GM12878 (cell line): Measurements from ENCODE around the gene SPCS1. TPM values are rescaled to one million over a fixed set of nuclear protein-coding genes. Genes with fewer than 3 reads are reported as not detected.

Source experiments
- ATAC-seq: fragments of 200-7000 bp; cut with Tn5 transposase; 3 replicates; pipeline ENCODE4 v1.9.1; 2020; ENCODE audit warnings: mild to moderate bottlenecking, moderate library complexity
- BruUV-seq: library from RNA; stranded (reverse); fragments of 400-500 nt; replicated peaks from 2 replicates; lab custom pipeline; 2021; lab: Mats Ljungman, UMichigan
- CTCF ChIA-PET: fragments of 300-600 bp; sonication (Branson Sonifier 250); formaldehyde crosslinking; extraction: SDS; loops from one replicate; lab custom pipeline; 2021; ENCODE audit warnings: inconsistent platforms; lab: Yijun Ruan, JAX
- POLR2A ChIA-PET: fragments of 350-600 bp; formaldehyde crosslinking; extraction: SDS; loops from one replicate; lab custom pipeline; 2021; ENCODE audit warnings: inconsistent platforms; lab: Charles Lee
- RAD21 ChIA-PET: fragments of 300-600 bp; sonication (Branson Sonifier 250); formaldehyde crosslinking; loops from one replicate; lab custom pipeline; 2023; ENCODE audit warnings: antibody characterized with exemption; ENCODE audit not compliant: unreplicated experiment; lab: Charles Lee
- SMC1A ChIA-PET: fragments of 300-600 bp; sonication (Branson Sonifier 250); formaldehyde crosslinking; loops from one replicate; lab custom pipeline; 2023; ENCODE audit not compliant: unreplicated experiment, uncharacterized antibody; lab: Charles Lee
- DNase-seq: peaks from one replicate; pipeline ENCODE4 v3.0.0-alpha.2; 2011; ENCODE audit warnings: low read depth, low spot score
- FAIRE-seq: peaks from 3 replicates; lab custom pipeline; 2011; peaks lifted over from hg19 to GRCh38; lab: Jason Lieb, UNC
- H2AFZ ChIP-seq: 2 replicates; pipeline ENCODE4 v1.6.0; 2011; ENCODE audit warnings: low read depth, low read length, control low read depth; ENCODE audit not compliant: control insufficient read depth
- H3K27ac ChIP-seq: 2 replicates; pipeline ENCODE4 v1.5.1; 2011; ENCODE audit warnings: control low read depth; ENCODE audit not compliant: control insufficient read depth, insufficient read depth
- H3K27me3 ChIP-seq, 2 experiments: replicated peaks in 1 of 2; 2 replicates each; pipeline versions ENCODE4 v1.6.0 to v1.6.1; 2011; ENCODE audit warnings: low read length in 1 of 2; ENCODE audit not compliant: control insufficient read depth in 2 of 2, insufficient read depth in 2 of 2
- H3K36me3 ChIP-seq, 2 experiments: 2 replicates each; pipeline ENCODE4 v1.5.1; 2011; ENCODE audit warnings: low read length in 1 of 2; ENCODE audit not compliant: control insufficient read depth in 2 of 2, insufficient read depth in 2 of 2
- H3K4me1 ChIP-seq: 2 replicates; pipeline ENCODE4 v1.6.1; 2011; ENCODE audit warnings: mild to moderate bottlenecking, low read length, moderate library complexity, mixed read lengths; ENCODE audit not compliant: control insufficient read depth, insufficient read depth
- H3K4me2 ChIP-seq: 2 replicates; pipeline ENCODE4 v1.6.0; 2011; ENCODE audit warnings: control low read depth; ENCODE audit not compliant: control insufficient read depth, insufficient read depth
- H3K4me3 ChIP-seq: fragments of 200-600 bp; sonication (generic); 2 replicates; pipeline ENCODE4 v1.5.1; 2016
- H3K79me2 ChIP-seq: 2 replicates; pipeline ENCODE4 v1.6.0; 2011; ENCODE audit warnings: low read length; ENCODE audit not compliant: control insufficient read depth, insufficient read depth
- H3K9ac ChIP-seq: 2 replicates; pipeline ENCODE4 v1.8.0; 2011; ENCODE audit warnings: low read length, control low read depth, mixed read lengths; ENCODE audit not compliant: control insufficient read depth, insufficient read depth
- H3K9me3 ChIP-seq: replicated peaks from 3 replicates; pipeline ENCODE4 v1.5.1; 2011; ENCODE audit warnings: mild to moderate bottlenecking, low read length; ENCODE audit not compliant: control insufficient read depth, insufficient read depth
- H4K20me1 ChIP-seq: 2 replicates; pipeline ENCODE4 v1.6.0; 2011; ENCODE audit not compliant: control insufficient read depth, insufficient read depth
- JUNB ChIP-seq: IDR thresholded peaks from 2 replicates; pipeline ENCODE4 v1.6.1; 2016; ENCODE audit warnings: antibody characterized with exemption, mild to moderate bottlenecking
- KAT2A ChIP-seq: conservative IDR thresholded peaks from 2 replicates; pipeline ENCODE4 v1.6.1; 2011; ENCODE audit warnings: low read depth, low read length; ENCODE audit not compliant: control insufficient read depth
- MEF2A ChIP-seq: IDR thresholded peaks from 2 replicates; pipeline ENCODE4 v1.6.1; 2011; ENCODE audit warnings: low read depth, mild to moderate bottlenecking, low read length, moderate library complexity; ENCODE audit not compliant: insufficient read depth
- NR2C1 ChIP-seq: fragments of 450-650 bp; IDR thresholded peaks from 2 replicates; pipeline ENCODE4 v1.6.1; 2017; ENCODE audit warnings: antibody characterized with exemption, mild to moderate bottlenecking, moderate library complexity
- RAD21 ChIP-seq: IDR thresholded peaks from 2 replicates; pipeline ENCODE4 v1.6.1; 2011; ENCODE audit warnings: mild to moderate bottlenecking, low read depth, low read length, moderate library complexity; ENCODE audit not compliant: insufficient read depth
- YY1 ChIP-seq: IDR thresholded peaks from 2 replicates; pipeline ENCODE4 v1.6.1; 2011; ENCODE audit warnings: low read depth, mild to moderate bottlenecking, low read length
- ZNF384 ChIP-seq: IDR thresholded peaks from 2 replicates; pipeline ENCODE4 v1.6.1; 2012; ENCODE audit warnings: low read depth, mild to moderate bottlenecking, low read length, improper control_type of control experiment, borderline replicate concordance
- WGBS: methylation state at CpG from one replicate; pipeline ENCODE4 v1.1.6; 2016; ENCODE audit warnings: low lambda C conversion rate; ENCODE audit not compliant: insufficient replicate concordance, insufficient coverage; ENCODE audit errors: missing lambda C conversion rate; 5-methylcytosine and 5-hydroxymethylcytosine counted together
- in situ Hi-C: fragments of 300-500 bp; cut with MboI; formaldehyde crosslinking; loops from 9 replicates; pipeline ENCODE4 v1.14.3; 2018; ENCODE audit warnings: mixed read lengths
- intact Hi-C: fragments of 100-400 bp; cut with micrococcal nuclease; formaldehyde crosslinking; loops from one replicate; pipeline ENCODE4 v1.14.2; 2022; ENCODE audit not compliant: unreplicated experiment
- polyA plus RNA-seq, 11 experiments: library from polyadenylated mRNA; depleted of rRNA in 4 of 11; unstranded in 6 of 11; stranded (reverse) in 5 of 11; fragments of >200 nt; fragmentation: Nextera tagmentation in 4 of 11; fragmentation: Illumina TruSeq in 1 of 11; extraction: Ambion mirVana in 4 of 11; extraction: Trizol in 1 of 11; gene quantifications; 1 replicate in 1 of 11; 2 replicates in 10 of 11; pipeline versions ENCODE4 v1.2.1 to v1.2.3, GENCODE V29; 2011 to 2016; ENCODE audit warnings: inconsistent platforms in 2 of 11, missing spikeins in 2 of 11, low read depth in 1 of 11
- total RNA-seq, 4 experiments: library from RNA; depleted of rRNA in 3 of 4; stranded (reverse); fragments of >200 nt in 3 of 4; fragmentation: Illumina TruSeq in 1 of 4; extraction: Trizol in 1 of 4; gene quantifications; 2 replicates each; pipeline versions ENCODE4 v1.2.1 to v1.2.3, GENCODE V29; 2013 to 2021
- TF ChIP-seq, protein P1 (sequence below): fragments of 450-650 bp; conservative IDR thresholded peaks from 2 replicates; pipeline ENCODE4 v1.6.1; 2017; ENCODE audit warnings: mild to moderate bottlenecking, moderate library complexity
- TF ChIP-seq, protein P2 (sequence below): fragments of 450-650 bp; IDR thresholded peaks from 2 replicates; pipeline ENCODE4 v1.6.1; 2016; ENCODE audit warnings: mild to moderate bottlenecking, moderate library complexity, borderline replicate concordance

The SPCS1 gene
- total and polyA plus RNA-seq, 10 of the 15 experiments (the other 5 are each of a cell fraction or from before 2014, with no cell fraction given), result 107 to 994 (median 233) TPM

DNA sequence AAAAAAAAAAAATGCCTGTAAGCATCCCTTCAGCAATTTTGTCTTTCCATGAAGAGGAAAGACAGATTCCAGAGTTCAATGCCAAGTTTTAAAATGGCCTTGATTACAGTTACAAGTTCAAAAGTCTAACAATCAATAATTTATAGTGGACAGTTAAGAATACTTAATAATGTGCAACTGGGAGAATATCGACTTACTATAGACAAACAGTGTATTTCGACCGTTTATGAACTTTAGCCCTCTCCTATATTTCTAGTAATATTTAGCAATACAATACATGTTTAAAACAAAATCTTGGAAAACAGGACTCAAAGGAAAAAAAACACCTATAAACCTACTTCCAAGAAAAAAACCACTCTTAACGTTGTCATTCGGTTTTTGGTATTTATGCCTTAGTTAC lies 21.7 kb upstream of the SPCS1 start:
- Histone ChIP-seq H2AFZ (no peak overlapping the region), H3K27ac (peak overlapping the region; percentile 90; the same call in 1 of the 2 replicates), H3K4me2 (peak overlapping the region; percentile 83), H3K9me3 (no peaks in the 10 kb centered on the region), H3K36me3 (peaks cover 4 to 25% of the 10 kb centered on the region in 2 experiments), H3K79me2 (peaks cover 94% of the 10 kb centered on the region), H3K27me3 (no peaks in the 10 kb centered on the region), H3K4me1 (peaks cover 33% of the 10 kb centered on the region), H3K9ac (peak overlapping the region; percentile 98; the same call in 1 of the 2 replicates), H4K20me1 (no peaks in the 10 kb centered on the region), H3K4me3 (peak overlapping the region; percentile 79)
- in situ Hi-C loops, result no loop called here
- CTCF ChIA-PET, result interaction anchor here (0.7 kb wide), 2 partner anchors 225 to 566 kb away, joined by 3 read pairs; no protein-coding TSS in a partner anchor
- ATAC-seq (no peak), FAIRE-seq (no peak), DNase-seq (no peak)
- no TSS peak for BruUV-seq
- intact Hi-C loops, result loop anchor here (10.0 kb wide), 1 partner anchor 229 kb away; the partner anchor contains the start of genes NISCH and TNNC1
- POLR2A ChIA-PET, result interaction anchor here (0.6 to 4.1 kb wide), 5 partner anchors 12 to 297 kb away, joined by 3 to 20 read pairs (median 6); partner anchors contain the start of genes GLT8D1, NEK4 and SPCS1
- TF ChIP-seq ZNF384, result peak; percentile 37; the same call in 1 of the 2 replicates
- TF ChIP-seq NR2C1, result no peak
- SMC1A ChIA-PET, result interaction anchor here (0.7 to 1.9 kb wide), 4 partner anchors 9 to 23 kb away, joined by 4 to 8 read pairs (median 4); no protein-coding TSS in a partner anchor
- 66% methylated on average over 5 of the region's 5 CpGs for WGBS
- RAD21 ChIA-PET, result interaction anchor here (0.7 to 1.7 kb wide), 3 partner anchors 13 to 23 kb away, joined by 3 to 6 read pairs (median 3); no protein-coding TSS in a partner anchor

DNA sequence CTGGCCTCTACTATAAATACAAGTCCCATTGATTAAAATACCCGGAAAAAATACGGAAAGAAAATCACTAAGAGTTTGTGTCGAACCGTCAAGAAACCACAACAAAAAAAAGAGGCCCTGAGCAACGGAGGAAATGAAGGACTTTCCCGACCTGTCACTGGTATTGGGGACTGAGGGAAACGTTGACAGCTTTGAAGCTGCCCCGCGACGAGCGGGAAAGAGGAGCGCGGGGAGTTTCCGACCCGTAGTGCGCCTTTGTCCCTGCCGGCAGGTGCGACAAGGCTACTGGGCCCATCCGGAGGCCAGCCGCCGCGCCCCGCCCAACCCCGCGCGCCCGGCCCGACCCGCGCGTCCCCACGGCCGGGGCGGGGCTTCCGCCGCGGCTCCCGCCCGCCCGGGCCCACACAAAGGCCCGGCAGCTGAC lies 20.6 kb upstream of the SPCS1 start:
- Histone ChIP-seq H4K20me1 (no peaks in the 10 kb centered on the region), H3K27ac (peak overlapping the region; percentile 90), H3K9me3 (no peaks in the 10 kb centered on the region), H3K79me2 (peaks cover 93% of the 10 kb centered on the region), H3K36me3 (peaks cover 8 to 31% of the 10 kb centered on the region in 2 experiments), H3K4me2 (peak overlapping the region; percentile 83; the same call in 1 of the 2 replicates), H3K9ac (peak overlapping the region; percentile 98), H3K27me3 (no peaks in the 10 kb centered on the region), H2AFZ (peak overlapping the region; percentile 67), H3K4me3 (peak overlapping the region; percentile 79), H3K4me1 (peaks cover 33% of the 10 kb centered on the region)
- intact Hi-C loops (loop anchor here (1.0 to 10.0 kb wide), 2 partner anchors 14 to 230 kb away; partner anchors contain the start of genes NISCH and TNNC1), in situ Hi-C loops (no loop called here)
- WGBS, result 0% methylated on average over 17 of the region's 41 CpGs
- ChIA-PET SMC1A (interaction anchor here (1.0 to 1.9 kb wide), 3 partner anchors 10 to 22 kb away, joined by 4 to 8 read pairs (median 4); no protein-coding TSS in a partner anchor), RAD21 (interaction anchor here (1.0 to 1.7 kb wide), 3 partner anchors 11 to 149 kb away, joined by 3 to 6 read pairs (median 3); partner anchors contain the start of gene UQCC5), POLR2A (interaction anchor here (0.5 to 4.1 kb wide), 7 partner anchors 11 to 149 kb away, joined by 3 to 20 read pairs (median 4); partner anchors contain the start of genes GLT8D1, NEK4, SPCS1 and UQCC5), CTCF (no interaction called here)
- FAIRE-seq (no peak), ATAC-seq (peak; percentile 83), DNase-seq (no peak)
- BruUV-seq, result no TSS peak
- TF ChIP-seq RAD21, result no peak
- TF ChIP-seq JUNB, result no peak
- TF ChIP-seq YY1, result no peak; the same call in 1 of the 2 replicates
- TF ChIP-seq, protein P1, sequence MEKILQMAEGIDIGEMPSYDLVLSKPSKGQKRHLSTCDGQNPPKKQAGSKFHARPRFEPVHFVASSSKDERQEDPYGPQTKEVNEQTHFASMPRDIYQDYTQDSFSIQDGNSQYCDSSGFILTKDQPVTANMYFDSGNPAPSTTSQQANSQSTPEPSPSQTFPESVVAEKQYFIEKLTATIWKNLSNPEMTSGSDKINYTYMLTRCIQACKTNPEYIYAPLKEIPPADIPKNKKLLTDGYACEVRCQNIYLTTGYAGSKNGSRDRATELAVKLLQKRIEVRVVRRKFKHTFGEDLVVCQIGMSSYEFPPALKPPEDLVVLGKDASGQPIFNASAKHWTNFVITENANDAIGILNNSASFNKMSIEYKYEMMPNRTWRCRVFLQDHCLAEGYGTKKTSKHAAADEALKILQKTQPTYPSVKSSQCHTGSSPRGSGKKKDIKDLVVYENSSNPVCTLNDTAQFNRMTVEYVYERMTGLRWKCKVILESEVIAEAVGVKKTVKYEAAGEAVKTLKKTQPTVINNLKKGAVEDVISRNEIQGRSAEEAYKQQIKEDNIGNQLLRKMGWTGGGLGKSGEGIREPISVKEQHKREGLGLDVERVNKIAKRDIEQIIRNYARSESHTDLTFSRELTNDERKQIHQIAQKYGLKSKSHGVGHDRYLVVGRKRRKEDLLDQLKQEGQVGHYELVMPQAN, result peak; percentile 70; the same call in 1 of the 2 replicates
- TF ChIP-seq MEF2A, result no peak
- TF ChIP-seq, protein P2, sequence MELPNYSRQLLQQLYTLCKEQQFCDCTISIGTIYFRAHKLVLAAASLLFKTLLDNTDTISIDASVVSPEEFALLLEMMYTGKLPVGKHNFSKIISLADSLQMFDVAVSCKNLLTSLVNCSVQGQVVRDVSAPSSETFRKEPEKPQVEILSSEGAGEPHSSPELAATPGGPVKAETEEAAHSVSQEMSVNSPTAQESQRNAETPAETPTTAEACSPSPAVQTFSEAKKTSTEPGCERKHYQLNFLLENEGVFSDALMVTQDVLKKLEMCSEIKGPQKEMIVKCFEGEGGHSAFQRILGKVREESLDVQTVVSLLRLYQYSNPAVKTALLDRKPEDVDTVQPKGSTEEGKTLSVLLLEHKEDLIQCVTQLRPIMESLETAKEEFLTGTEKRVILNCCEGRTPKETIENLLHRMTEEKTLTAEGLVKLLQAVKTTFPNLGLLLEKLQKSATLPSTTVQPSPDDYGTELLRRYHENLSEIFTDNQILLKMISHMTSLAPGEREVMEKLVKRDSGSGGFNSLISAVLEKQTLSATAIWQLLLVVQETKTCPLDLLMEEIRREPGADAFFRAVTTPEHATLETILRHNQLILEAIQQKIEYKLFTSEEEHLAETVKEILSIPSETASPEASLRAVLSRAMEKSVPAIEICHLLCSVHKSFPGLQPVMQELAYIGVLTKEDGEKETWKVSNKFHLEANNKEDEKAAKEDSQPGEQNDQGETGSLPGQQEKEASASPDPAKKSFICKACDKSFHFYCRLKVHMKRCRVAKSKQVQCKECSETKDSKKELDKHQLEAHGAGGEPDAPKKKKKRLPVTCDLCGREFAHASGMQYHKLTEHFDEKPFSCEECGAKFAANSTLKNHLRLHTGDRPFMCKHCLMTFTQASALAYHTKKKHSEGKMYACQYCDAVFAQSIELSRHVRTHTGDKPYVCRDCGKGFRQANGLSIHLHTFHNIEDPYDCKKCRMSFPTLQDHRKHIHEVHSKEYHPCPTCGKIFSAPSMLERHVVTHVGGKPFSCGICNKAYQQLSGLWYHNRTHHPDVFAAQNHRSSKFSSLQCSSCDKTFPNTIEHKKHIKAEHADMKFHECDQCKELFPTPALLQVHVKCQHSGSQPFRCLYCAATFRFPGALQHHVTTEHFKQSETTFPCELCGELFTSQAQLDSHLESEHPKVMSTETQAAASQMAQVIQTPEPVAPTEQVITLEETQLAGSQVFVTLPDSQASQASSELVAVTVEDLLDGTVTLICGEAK, result peak; percentile 47; the same call in 1 of the 2 replicates
- no peak for TF ChIP-seq KAT2A
